Stomach (tissue), 4 donors: ENCODE data around the gene SLC24A4.

Experiments
- CTCF ChIP-seq, 7 experiments: fragments of 450-650 bp in 4 of 7; fragments of 200-600 bp in 3 of 7; sonication (generic) in 3 of 7; IDR thresholded peaks; one replicate each; pipeline ENCODE4 v1.5.1; 2016 to 2019; ENCODE audit warnings: antibody characterized with exemption in 7 of 7, control low read depth in 2 of 7, mild to moderate bottlenecking in 1 of 7
- EP300 ChIP-seq: sonication (generic); formaldehyde crosslinking; IDR thresholded peaks from one replicate; pipeline ENCODE4 v1.6.1; 2017; ENCODE audit warnings: antibody characterized with exemption

- TF ChIP-seq EP300 (no peak), CTCF (IDR thresholded peaks at IDR 0.05) (no peak)
Observed at GRCh38 chr14:92470215-92470614, 147.2 kb downstream of the SLC24A4 start.
